Sigmoid colon (tissue), 7 donors: ENCODE results near the gene MPV17. TPM values are rescaled to one million over a fixed set of nuclear protein-coding genes. Genes with fewer than 3 reads are reported as not detected.
"Not testable (repeated sequence)": the region's sequence is repeated elsewhere in the genome, so short reads cannot be mapped to it uniquely, and the experiment has no call there.

ENCODE experiments used
- DNase-seq: peaks from one replicate; pipeline ENCODE4 v3.0.0-alpha.2; 2019
- H3K27ac ChIP-seq, 4 donors: fragments of 200-600 bp; sonication (generic); one replicate each; pipeline ENCODE4 v1.5.1; 2016 to 2019; ENCODE audit warnings: mild to moderate bottlenecking in 1 of 4
- H3K27me3 ChIP-seq, 3 donors: fragments of 200-600 bp; sonication (generic); one replicate each; pipeline ENCODE4 v1.5.1; 2019; ENCODE audit warnings: mild to moderate bottlenecking in 1 of 3
- H3K36me3 ChIP-seq, 4 donors: fragments of 200-600 bp; sonication (generic); one replicate each; pipeline ENCODE4 v1.5.1; 2016 to 2019
- H3K4me1 ChIP-seq, 4 donors: fragments of 200-600 bp; sonication (generic); one replicate each; pipeline ENCODE4 v1.5.1; 2017 to 2019
- H3K4me3 ChIP-seq, 4 donors: fragments of 200-600 bp; sonication (generic); one replicate each; pipeline ENCODE4 v1.5.1; 2017 to 2019; ENCODE audit warnings: mild to moderate bottlenecking in 2 of 4, moderate library complexity in 1 of 4
- H3K9me3 ChIP-seq, 4 donors: fragments of 200-600 bp in 3 of 4; sonication (generic) in 3 of 4; one replicate each; pipeline versions ENCODE4 v1.5.1 to v1.6.1; 2013 to 2019
- CTCF ChIP-seq, 4 experiments: fragments of 450-650 bp in 3 of 4; fragments of 200-600 bp in 1 of 4; IDR thresholded peaks; one replicate each; pipeline ENCODE4 v1.5.1; 2016 to 2019; ENCODE audit warnings: antibody characterized with exemption in 4 of 4, mild to moderate bottlenecking in 3 of 4, moderate library complexity in 2 of 4
- EP300 ChIP-seq, 4 donors: sonication (generic); formaldehyde crosslinking; IDR thresholded peaks; one replicate each; pipeline ENCODE4 v1.6.1; 2017; ENCODE audit warnings: antibody characterized with exemption in 4 of 4
- POLR2A ChIP-seq, 2 donors: fragments of 450-650 bp; IDR thresholded peaks; one replicate each; pipeline ENCODE4 v1.6.1; 2016; ENCODE audit warnings: antibody characterized with exemption in 2 of 2, mild to moderate bottlenecking in 2 of 2, moderate library complexity in 2 of 2
- POLR2AphosphoS5 ChIP-seq, 4 donors: sonication (generic); formaldehyde crosslinking; IDR thresholded peaks; one replicate each; pipeline ENCODE4 v1.6.1; 2017; ENCODE audit warnings: antibody characterized with exemption in 4 of 4
- WGBS, 2 donors: extraction: QIAGEN DNeasy Blood & Tissue Kit; methylation state at CpG; one replicate each; pipeline ENCODE4 v1.1.7; 2013; 5-methylcytosine and 5-hydroxymethylcytosine counted together
- intact Hi-C: fragments of 100-400 bp; cut with DNase I; formaldehyde crosslinking; loops from one replicate; pipeline ENCODE4 v1.15.1; 2023
- polyA plus RNA-seq, 3 donors: library from polyadenylated mRNA; stranded (reverse); fragments of 200-250 nt; gene quantifications; one replicate each; pipeline ENCODE4 v1.2.3, GENCODE V29; 2013
- total RNA-seq, 4 donors: library from RNA; depleted of rRNA; stranded (reverse); fragments of >200 nt; gene quantifications; one replicate each; pipeline ENCODE4 v1.1.0, GENCODE V29; 2016
- donor health status: healthy with polysubstance abuse.
- donor health status: Bipolar disorder and iron deficiency.
- donor health status: healthy.

The MPV17 gene
- total and polyA plus RNA-seq, 7 donors, result 22.2 to 68.6 (median 59.9) TPM

- peaks cover 0 to 28% (median 23%) of the 10 kb centered on the region in 4 donors for H3K4me1 ChIP-seq
- H3K9me3 ChIP-seq, result no peaks in the 10 kb centered on the region
- DNase-seq, result no peak
- 86 to 91% methylated on average over 13 of the region's 13 CpGs for WGBS, 2 donors
- no peak overlapping the region for H3K4me3 ChIP-seq
- H3K27ac ChIP-seq, result no peak overlapping the region
- intact Hi-C loops, result no loop called here
- H3K27me3 ChIP-seq, result peaks cover 28 to 55% (median 46%) of the 10 kb centered on the region in 3 donors
- no peak for TF ChIP-seq POLR2A (IDR thresholded peaks at IDR 0.05)
- no peak for TF ChIP-seq CTCF (IDR thresholded peaks at IDR 0.05)
- TF ChIP-seq POLR2AphosphoS5 (IDR thresholded peaks at IDR 0.05), result no peak
- no peak for TF ChIP-seq EP300 (IDR thresholded peaks at IDR 0.05)
- H3K36me3 ChIP-seq, result peaks cover 0 to 5% (median 2%) of the 10 kb centered on the region in 4 donors
Measured at GRCh38 chr2:27304488-27305240, 18.2 kb downstream of the MPV17 start.

- Histone ChIP-seq H3K4me1 (peaks cover 0 to 28% (median 22%) of the 10 kb centered on the region in 4 donors), H3K9me3 (no peaks in the 10 kb centered on the region), H3K27me3 (peaks cover 26 to 42% (median 39%) of the 10 kb centered on the region in 3 donors), H3K4me3 (peak overlapping the region; percentile 6 to 27 (median 24)), H3K36me3 (no peaks in the 10 kb centered on the region), H3K27ac (no peak overlapping the region)
- DNase-seq, result no peak
- TF ChIP-seq EP300 (IDR thresholded peaks at IDR 0.05) (no peak), POLR2AphosphoS5 (IDR thresholded peaks at IDR 0.05) (no peak), POLR2A (IDR thresholded peaks at IDR 0.05) (no peak), CTCF (IDR thresholded peaks at IDR 0.05) (peak; percentile 39 to 83 (median 70))
- intact Hi-C loops, result no loop called here
- WGBS, 2 donors, result 12 to 30% methylated on average over 25 of the region's 25 CpGs
Measured at GRCh38 chr2:27303093-27304025, 19.5 kb downstream of the MPV17 start.

- H3K4me1 ChIP-seq, intact Hi-C loops, DNase-seq, H3K27ac ChIP-seq, H3K36me3 ChIP-seq, H3K4me3 ChIP-seq, H3K9me3 ChIP-seq: not testable (repeated sequence)
- whole genome bisulfite sequencing, 2 donors, result 74 to 88% methylated on average over 4 of the region's 4 CpGs
- peaks cover under 1 to 18% (median 11%) of the 10 kb centered on the region in 3 donors for H3K27me3 ChIP-seq
Measured at GRCh38 chr2:27300606-27301005, 22.3 kb downstream of the MPV17 start.

- H3K36me3 ChIP-seq, result no peaks in the 10 kb centered on the region
- intact Hi-C loops, result no loop called here
- TF ChIP-seq CTCF (IDR thresholded peaks at IDR 0.05) (no peak), POLR2AphosphoS5 (IDR thresholded peaks at IDR 0.05) (no peak), EP300 (IDR thresholded peaks at IDR 0.05) (no peak), POLR2A (IDR thresholded peaks at IDR 0.05) (no peak)
Measured at GRCh38 chr2:27298391-27299080, 24.4 kb downstream of the MPV17 start.

More at GRCh38 chr2:27298391-27299080, 24.4 kb downstream of the MPV17 start:
- peaks cover 0 to 8% (median 0%) of the 10 kb centered on the region in 3 donors for H3K27me3 ChIP-seq
- WGBS, 2 donors, result 80 to 89% methylated on average over 18 of the region's 18 CpGs
- H3K4me1 ChIP-seq, result peaks cover 0 to 4% (median 0%) of the 10 kb centered on the region in 4 donors
- H3K9me3 ChIP-seq, result no peaks in the 10 kb centered on the region
- no peak overlapping the region for H3K4me3 ChIP-seq
- H3K27ac ChIP-seq, result no peak overlapping the region
- DNase-seq, result no peak
